ENCODE data around the gene CTRB1.
"Not testable (repeated sequence)": the region's sequence is repeated elsewhere in the genome, so short reads cannot be mapped to it uniquely, and the experiment has no call there.

CTRB1 gene

GRCh38 chr16:75258807-75259141, 40.0 kb downstream of the CTRB1 start:
- DNase-seq = no peak

DNA sequence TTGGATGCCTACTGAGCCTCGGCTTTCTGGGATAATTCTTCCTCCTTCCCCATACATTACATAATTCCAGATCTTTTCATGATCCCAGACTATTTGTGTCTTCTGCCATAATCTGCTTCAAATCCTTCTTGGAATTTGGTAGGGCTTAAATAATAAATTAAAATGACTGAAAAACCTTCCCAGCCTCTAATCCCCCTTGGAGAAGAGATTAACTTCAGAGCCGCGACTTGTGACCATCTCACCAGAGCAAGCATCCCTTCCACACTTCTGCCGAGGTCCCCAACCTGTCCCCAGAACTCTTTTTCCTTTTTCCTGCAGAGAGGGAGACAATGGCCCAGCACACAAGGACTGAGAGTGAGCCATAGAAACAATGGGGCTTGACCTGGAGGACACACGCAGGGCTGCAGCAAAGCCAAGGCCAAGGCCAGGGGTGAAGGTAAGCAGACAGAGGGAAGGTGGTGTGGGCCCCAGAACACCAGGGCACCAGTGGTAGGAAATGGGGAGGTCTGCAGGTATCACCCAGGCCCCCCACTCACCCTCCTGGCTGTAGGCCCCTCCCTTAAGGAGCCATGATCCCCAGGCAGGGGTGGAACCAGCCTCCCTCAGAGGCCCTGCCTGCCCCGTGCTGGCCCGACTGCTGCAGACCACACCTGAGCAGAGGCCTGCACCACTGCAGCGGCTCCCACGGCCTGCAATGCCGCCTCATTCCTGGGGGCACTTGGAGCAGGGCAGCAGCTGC, 42.2 kb downstream of the CTRB1 start:
- no peak for DNase-seq

GRCh38 chr16:75261590-75262078, 42.8 kb downstream of the CTRB1 start:
- DNase-seq = no peak

GRCh38 chr16:75262104-75262799, 43.5 kb downstream of the CTRB1 start:
- no peak for DNase-seq

- DNase-seq = no peak
These were observed 44.0 kb downstream of the CTRB1 start for GRCh38 chr16:75262800-75263127.

- DNase-seq = no peak
These were observed 44.6 kb downstream of the CTRB1 start for GRCh38 chr16:75263291-75263962.

GRCh38 chr16:75263963-75264445, 45.2 kb downstream of the CTRB1 start:
- DNase-seq = no peak

GRCh38 chr16:75264457-75264998, 45.7 kb downstream of the CTRB1 start:
- DNase-seq = no peak

GRCh38 chr16:75264999-75265910, 46.5 kb downstream of the CTRB1 start:
- no peak for DNase-seq

DNA sequence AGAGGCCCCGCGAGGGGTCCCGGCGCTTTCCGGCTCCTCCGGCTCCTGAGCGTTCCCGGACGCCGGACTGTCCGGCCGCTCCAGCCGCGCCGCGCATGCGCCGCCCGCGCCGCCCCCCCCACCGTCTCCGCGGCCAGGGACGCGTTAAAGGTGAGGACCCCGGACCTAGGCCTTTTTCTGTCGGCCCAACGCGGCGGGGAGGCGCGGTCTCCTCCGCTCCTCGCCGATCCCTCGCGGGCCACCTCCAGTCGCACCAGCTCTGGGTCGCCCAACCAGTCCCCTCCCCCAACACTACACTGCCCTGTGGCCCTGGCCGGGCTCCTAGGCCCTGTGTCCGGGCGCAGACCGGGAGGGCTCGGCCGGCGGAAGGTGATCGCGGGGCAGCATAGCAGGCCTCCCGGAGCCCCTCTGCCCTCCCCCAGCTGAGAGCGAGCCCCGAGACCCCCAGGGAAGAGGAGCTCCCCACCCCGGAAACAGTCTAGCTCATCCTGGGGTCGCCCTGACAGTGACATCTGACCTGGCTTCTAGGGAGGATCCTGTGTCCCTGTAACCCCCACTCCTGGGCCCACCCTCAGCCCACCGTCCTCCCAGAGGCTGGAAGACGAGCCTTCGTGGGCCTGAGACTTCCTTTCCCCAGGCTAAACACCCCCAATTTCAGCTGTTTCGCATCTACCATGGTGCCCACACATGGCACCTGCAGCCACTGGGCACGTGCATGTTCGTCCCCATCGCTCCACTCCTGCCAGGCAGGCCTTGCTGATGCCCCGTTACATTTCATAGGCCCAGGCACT, 47.3 kb downstream of the CTRB1 start:
- DNase-seq = peak; percentile 34

DNA sequence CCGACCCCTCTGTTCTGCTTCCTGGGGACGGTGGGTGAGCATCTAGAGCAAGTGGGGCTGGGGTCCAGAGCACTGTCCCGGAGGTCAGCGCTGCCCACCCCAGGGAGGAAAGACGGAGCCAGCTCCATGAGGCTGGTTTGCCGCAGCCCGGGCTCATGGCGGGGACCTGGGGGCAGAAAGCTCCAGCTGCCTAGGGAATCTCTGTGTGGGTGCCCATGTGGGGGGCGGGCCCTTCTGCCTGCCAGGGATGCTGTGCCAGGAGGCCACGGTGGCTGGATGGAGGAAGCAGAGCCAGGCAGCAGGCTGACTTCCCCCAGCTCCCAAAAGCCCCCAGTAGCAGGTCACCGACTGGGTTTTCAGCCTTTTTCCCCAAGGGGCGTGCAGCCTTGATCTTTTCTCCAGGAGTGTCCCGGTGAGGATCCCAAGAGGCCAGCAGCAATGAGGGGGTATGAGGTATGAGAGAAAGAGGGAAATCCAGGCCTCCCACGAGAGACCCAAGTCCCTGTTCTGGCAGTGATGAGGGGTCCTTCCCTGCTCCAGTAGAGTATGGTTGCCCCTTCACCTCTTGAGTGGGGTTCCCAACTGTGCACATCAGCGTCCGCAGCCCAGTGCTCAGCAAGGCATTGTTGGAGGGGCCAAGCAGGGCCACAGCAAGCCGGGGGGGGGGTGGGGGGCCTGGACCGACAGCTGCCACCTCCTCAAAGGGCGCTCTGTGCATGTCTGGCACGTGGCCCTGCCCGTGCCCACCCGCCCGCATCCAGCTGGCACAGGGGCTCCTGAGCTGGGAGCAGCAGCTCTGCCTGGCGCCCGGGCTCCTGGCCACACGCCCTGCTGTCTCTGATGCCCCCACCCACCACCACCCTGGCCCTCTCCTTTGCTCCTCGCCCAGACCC, 48.2 kb downstream of the CTRB1 start:
- no peak for DNase-seq

GRCh38 chr16:75267631-75268264, 49.0 kb downstream of the CTRB1 start:
- no peak for DNase-seq

- not testable (repeated sequence) for DNase-seq
These were observed 50.6 kb downstream of the CTRB1 start for GRCh38 chr16:75269358-75269757.

GRCh38 chr16:75271441-75272096, 52.8 kb downstream of the CTRB1 start:
- no peak for DNase-seq

- no peak for DNase-seq
These were observed 53.3 kb downstream of the CTRB1 start for GRCh38 chr16:75272097-75272551.

DNA sequence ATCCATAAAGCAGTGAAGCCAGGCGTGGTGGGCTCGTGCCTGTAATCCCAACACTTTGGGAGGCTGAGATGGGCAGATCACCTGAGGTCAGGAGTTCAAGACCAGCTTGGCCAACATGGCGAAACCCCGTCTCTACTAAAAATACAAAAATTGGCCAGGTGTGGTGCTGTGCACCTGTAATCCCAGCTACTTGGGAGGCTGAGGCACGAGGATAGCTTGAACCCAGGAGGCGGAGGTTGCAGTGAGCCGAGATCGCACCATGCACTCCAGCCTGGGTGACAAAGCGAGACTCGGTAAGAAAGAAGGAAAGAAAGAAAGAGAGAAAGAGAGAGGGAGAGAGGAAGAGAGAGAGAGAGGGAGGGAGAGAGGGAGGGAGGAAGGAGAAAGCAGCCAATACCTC, 53.8 kb downstream of the CTRB1 start:
- not testable (repeated sequence) for DNase-seq

GRCh38 chr16:75273054-75273925, 54.5 kb downstream of the CTRB1 start:
- DNase-seq = no peak
